GM19468 (cell line): ENCODE data around the gene LAMA3.

ENCODE experiments used
- ATAC-seq: cut with Tn5 transposase; IDR thresholded peaks from one replicate; pipeline ENCODE4 v1.9.1; 2021; ENCODE audit warnings: mild to moderate bottlenecking, moderate library complexity, moderate number of reproducible peaks; ENCODE audit not compliant: unreplicated experiment; ENCODE audit errors: extremely low read depth

The LAMA3 gene

DNA sequence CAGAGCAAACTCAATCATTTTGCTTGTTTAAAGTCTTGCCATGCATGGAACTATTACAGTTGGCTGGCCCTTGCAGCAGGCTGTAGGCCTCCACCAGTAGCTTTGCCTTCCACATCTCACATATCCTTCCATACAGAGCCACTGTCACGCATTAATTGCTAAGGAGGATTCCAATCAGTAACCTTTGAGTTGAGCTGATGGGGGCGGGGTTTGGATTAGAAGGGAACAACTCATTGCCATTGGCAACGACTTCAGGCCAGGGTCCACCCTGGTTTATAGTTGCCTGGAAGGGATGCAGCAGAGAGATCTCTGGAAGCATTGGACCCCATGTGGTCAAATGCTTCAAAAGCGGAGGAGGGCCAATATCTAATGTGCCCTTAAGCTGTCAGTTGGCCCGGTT, 262.0 kb downstream of the LAMA3 start:
- ATAC-seq: no peak

GRCh38 chr18:23953984-23954383, 264.7 kb downstream of the LAMA3 start:
- ATAC-seq: no peak

DNA sequence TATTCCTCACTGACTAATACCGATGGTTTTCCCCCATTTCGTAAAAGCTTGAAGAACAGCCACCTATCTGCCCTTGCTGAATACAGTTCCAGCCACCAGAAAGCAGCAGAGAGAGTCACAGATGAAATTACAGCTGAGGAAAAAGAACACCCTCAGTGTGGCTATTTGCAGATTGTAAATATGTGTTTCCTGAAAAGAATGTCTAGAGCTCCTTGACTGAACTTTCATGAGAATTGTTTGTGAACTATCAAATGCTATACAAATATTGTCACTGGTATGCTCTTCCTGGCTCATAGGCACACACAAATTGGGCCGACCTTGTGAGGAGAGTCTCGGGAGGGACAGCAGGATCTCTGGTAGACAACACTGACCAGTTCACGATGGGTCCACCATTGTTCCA, 267.2 kb downstream of the LAMA3 start:
- ATAC-seq: no peak

DNA sequence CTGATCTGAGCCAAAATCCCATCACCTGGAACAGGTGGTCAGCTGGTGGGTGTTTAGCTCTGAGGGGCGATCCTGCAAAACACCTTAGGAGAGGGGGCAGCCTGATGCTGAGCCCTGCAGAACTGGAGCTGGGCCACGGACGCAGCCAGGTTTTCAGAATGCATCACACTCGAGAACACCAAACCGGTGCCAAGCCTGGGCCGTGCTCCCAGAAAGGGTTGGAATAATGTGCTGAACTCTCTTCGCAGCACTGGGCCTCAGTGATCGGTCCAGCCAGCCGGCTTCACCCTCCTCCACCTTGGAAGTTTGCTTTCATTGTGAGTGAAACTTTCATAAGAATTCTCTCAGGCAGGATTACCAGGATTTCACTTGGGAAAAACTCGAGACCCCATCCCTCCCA, 268.8 kb downstream of the LAMA3 start:
- no peak for ATAC-seq

DNA sequence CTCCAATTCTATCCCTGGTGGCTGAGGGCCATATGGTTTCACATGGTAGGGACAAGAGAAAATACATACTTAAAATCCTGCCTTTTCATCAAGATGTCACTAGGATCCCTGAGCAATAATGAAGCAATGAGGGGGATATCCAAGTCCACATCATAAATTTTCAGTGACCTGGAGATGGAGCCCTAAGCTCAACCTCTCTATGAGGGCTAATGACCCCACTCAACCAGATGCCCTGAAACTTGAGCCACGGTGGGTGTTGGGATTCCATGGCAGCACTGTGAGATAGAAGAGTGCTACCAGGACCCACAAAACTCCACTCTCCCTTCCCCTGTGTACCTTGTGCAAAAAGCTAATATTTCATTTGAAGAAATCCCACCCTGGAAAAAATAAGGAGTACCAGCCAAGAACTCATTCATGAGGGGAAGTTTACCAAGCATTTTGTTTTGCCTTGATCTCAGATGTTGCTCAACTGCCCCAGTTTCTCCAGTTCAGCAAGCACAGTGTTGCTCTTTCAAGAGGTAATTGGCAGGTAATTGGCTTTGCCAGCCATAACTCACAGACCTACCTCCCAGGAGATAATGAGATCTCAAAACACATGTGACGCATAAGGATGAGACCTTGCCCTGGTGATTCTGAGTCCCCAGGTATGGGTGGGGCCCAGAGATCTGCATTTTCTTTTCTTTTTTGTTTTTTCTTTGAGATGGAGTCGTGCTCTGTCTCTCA, 274.4 kb downstream of the LAMA3 start:
- ATAC-seq: no peak

- no peak for ATAC-seq
Measured at GRCh38 chr18:23964282-23965238, 275.3 kb downstream of the LAMA3 start.

DNA sequence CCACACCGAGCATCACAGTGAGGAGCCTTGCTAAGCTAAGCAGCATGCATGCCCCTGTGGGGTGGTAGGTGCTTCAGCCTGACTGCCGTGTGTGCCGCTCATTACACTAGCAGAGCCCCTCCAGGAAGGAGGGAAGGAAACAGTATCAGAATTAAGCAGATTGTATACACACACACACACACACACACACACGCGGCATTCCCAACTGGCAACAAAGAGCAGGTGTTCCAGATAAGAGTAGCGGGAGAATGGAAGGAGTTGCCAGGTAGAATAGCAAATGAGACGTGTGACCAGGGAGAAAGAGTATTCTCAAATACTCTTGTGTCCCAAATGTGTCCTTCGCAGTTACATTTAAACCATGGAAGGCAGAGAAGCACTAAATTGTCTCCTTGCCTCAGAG, 277.7 kb downstream of the LAMA3 start:
- no peak for ATAC-seq

- no peak for ATAC-seq
Measured at GRCh38 chr18:23967321-23968089, 278.3 kb downstream of the LAMA3 start.

- ATAC-seq: no peak
Measured at GRCh38 chr18:23968638-23969604, 279.7 kb downstream of the LAMA3 start.

- no peak for ATAC-seq
Measured at GRCh38 chr18:23969664-23970063, 280.4 kb downstream of the LAMA3 start.

GRCh38 chr18:23970161-23971096, 281.2 kb downstream of the LAMA3 start:
- ATAC-seq: no peak

GRCh38 chr18:23971097-23971440, 281.8 kb downstream of the LAMA3 start:
- ATAC-seq: no peak

- ATAC-seq: no peak
Measured at GRCh38 chr18:23971666-23972230, 282.5 kb downstream of the LAMA3 start.

DNA sequence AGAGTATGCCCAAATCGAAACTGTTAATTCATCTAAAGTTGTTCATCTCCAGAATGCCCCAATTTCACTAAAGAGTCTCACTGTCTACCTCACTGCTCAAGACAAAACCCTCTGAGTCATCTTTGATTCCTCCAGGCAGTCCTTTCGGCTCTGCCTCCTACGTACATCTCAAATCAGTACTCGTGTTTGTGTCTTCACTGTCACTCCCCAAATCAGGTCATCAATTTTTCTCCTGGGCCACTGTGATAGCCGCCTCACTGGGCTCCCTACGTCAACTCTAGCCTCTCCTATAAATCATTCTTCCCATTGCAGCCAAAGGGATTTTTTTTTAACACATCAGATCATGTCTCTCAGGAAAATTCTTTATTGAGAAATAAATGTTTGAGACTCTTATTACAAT, 283.2 kb downstream of the LAMA3 start:
- peak; percentile 18 for ATAC-seq

- no peak for ATAC-seq
Measured at GRCh38 chr18:23977103-23977502, 287.9 kb downstream of the LAMA3 start.

DNA sequence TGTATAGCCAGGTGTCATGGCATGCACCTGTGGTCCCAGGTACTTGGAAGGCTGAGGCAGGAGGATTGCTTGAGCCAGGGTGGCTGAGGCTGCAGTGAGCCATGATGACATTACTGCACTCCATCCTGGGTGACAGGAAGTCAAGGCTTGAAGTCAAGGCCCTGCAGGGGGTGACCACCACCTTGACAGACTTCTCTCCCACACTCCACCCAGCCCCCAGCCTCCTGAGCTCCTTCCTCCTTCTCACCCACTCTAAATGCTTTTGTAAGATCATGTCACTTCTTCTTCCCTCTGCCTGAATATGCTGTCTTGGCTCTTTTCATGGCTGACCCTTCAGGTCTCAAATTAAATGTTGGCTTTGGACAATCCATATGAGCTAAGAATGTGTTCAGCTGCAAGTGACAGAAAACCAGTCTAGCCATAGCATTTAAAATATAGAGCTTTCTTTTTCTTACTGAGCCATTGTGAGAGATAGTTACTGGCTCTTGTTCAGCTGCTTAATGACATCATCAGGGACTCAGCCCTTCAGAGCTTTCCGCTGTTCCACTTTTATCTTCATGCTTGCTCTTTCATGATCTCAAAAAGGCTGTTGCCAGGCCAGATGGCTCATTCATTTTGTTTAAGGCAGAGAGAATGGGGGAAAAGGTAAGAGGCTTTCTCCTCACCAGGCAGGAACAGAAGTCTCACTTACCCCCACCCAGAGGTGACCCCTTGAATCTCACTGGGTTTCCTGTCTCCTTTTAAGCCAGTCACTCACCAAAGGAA, 288.6 kb downstream of the LAMA3 start:
- no peak for ATAC-seq

GRCh38 chr18:23981369-23981980, 292.2 kb downstream of the LAMA3 start:
- peak; percentile 39 for ATAC-seq
